Stimulated activated CD4-positive, alpha-beta T cell treated with anti-CD3 and anti-CD28 coated beads, TNF-alpha, amount 100 ng/mL, for 1 hour (primary cell): ENCODE measurements around the gene CACNA1H.
"Not testable (repeated sequence)": the region's sequence is repeated elsewhere in the genome, so short reads cannot be mapped to it uniquely, and the experiment has no call there.

ENCODE experiments used
- DNase-seq, 3 donors: peaks; one replicate each; pipeline ENCODE4 v3.0.0-alpha.2; 2020; ENCODE audit warnings: low read depth in 3 of 3, low spot score in 1 of 3

Gene CACNA1H

GRCh38 chr16:1262210-1262845 lies 109.4 kb downstream of the CACNA1H start:
- DNase-seq, result no peak

- no peak for DNase-seq
These were observed 109.9 kb downstream of the CACNA1H start for GRCh38 chr16:1262846-1263221.

GRCh38 chr16:1263591-1264344 lies 110.9 kb downstream of the CACNA1H start:
- DNase-seq, result no peak

- DNase-seq, result no peak
These were observed 111.6 kb downstream of the CACNA1H start for GRCh38 chr16:1264345-1265089.

- no peak for DNase-seq
These were observed 112.3 kb downstream of the CACNA1H start for GRCh38 chr16:1265090-1265630.

GRCh38 chr16:1265826-1266225 lies 112.9 kb downstream of the CACNA1H start:
- no peak for DNase-seq

- DNase-seq, result not testable (repeated sequence)
These were observed 116.5 kb downstream of the CACNA1H start for GRCh38 chr16:1269418-1269817.

GRCh38 chr16:1271380-1271723 lies 118.4 kb downstream of the CACNA1H start:
- DNase-seq, result no peak
